ENCODE measurements around the gene KYAT1.
"Not testable (repeated sequence)": the region's sequence is repeated elsewhere in the genome, so short reads cannot be mapped to it uniquely, and the experiment has no call there.

KYAT1 gene

GRCh38 chr9:128887049-128887448, 5.3 kb upstream of the KYAT1 start:
- no peak overlapping the region for H3K27ac ChIP-seq (ENCODE audit: low read depth, low read length)
- H3K36me3 ChIP-seq (ENCODE audit: control insufficient read depth in 5 of 5, insufficient read depth in 5 of 5, low read length in 5 of 5), result peaks cover 0 to 38% (median 28%) of the 10 kb centered on the region in 5 donors

DNA sequence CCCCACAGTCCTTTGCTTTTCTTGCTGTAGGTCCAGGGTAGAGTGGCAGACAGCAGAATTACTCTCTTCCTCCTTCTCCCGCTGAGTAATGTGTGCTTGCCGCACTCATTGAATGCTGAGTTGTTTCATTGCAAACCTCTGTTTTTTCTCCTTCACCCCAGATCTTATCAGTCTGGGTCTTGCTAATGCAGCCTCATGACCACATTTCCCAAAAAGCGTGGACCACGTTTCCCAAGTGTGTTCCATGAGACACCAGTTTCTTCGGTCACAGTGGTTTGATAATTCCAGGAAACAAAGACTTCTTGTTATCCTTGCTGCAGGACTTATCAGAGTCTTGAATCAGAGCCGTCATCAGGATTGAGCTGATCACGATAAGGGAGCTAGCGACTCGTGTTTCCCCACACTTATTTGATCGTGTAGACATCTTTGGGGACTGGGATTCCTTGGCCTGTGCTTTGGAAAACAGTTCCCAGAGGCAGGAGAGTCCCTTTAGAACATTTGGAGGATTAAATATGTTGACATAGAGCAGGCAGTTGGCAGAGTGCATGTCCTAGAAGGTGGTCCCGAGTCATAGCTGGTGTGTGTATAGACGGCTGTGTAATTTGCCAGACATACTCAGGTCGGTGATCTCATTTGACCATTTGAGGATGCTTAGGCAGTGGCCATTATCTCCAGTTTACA, 4.6 kb upstream of the KYAT1 start:
- no peaks in the 10 kb centered on the region for H3K9me3 ChIP-seq (ENCODE audit: control insufficient read depth in 5 of 5, low read length in 5 of 5)
- H3K4me1 ChIP-seq (ENCODE audit: control insufficient read depth in 5 of 5, insufficient read depth in 5 of 5, low read length in 5 of 5), result peaks cover 23 to 75% (median 56%) of the 10 kb centered on the region in 5 donors
- H3K36me3 ChIP-seq (ENCODE audit: control insufficient read depth in 5 of 5, insufficient read depth in 5 of 5, low read length in 5 of 5), result peaks cover 0 to 35% (median 26%) of the 10 kb centered on the region in 5 donors
- H3K27ac ChIP-seq (ENCODE audit: low read depth, low read length), result peak overlapping the region; percentile 17
- no peaks in the 10 kb centered on the region for H3K27me3 ChIP-seq (ENCODE audit: control insufficient read depth in 5 of 5, insufficient read depth in 4 of 5, low read length in 5 of 5)
- H3K4me3 ChIP-seq (ENCODE audit: low read depth in 1 of 5, low read length in 5 of 5), result no peak overlapping the region
- peak overlapping the region in 1 of 5 donors; percentile 16 for H3K9ac ChIP-seq (ENCODE audit: low read length in 5 of 5)

More at GRCh38 chr9:128887049-128887448, 5.3 kb upstream of the KYAT1 start:
- H3K4me3 ChIP-seq (ENCODE audit: low read depth in 1 of 5, low read length in 5 of 5), result no peak overlapping the region
- H3K9me3 ChIP-seq (ENCODE audit: control insufficient read depth in 5 of 5, low read length in 5 of 5), result no peaks in the 10 kb centered on the region
- H3K9ac ChIP-seq (ENCODE audit: low read length in 5 of 5), result no peak overlapping the region
- H3K4me1 ChIP-seq (ENCODE audit: control insufficient read depth in 5 of 5, insufficient read depth in 5 of 5, low read length in 5 of 5), result peaks cover 24 to 80% (median 60%) of the 10 kb centered on the region in 5 donors
- H3K27me3 ChIP-seq (ENCODE audit: control insufficient read depth in 5 of 5, insufficient read depth in 4 of 5, low read length in 5 of 5), result no peaks in the 10 kb centered on the region

- Histone ChIP-seq H3K9ac (ENCODE audit: low read length in 5 of 5) (peak overlapping the region in 1 of 5 donors; percentile 16), H3K27ac (ENCODE audit: low read depth, low read length) (peak overlapping the region; percentile 17), H3K36me3 (ENCODE audit: control insufficient read depth in 5 of 5, insufficient read depth in 5 of 5, low read length in 5 of 5) (peaks cover 0 to 35% (median 26%) of the 10 kb centered on the region in 5 donors), H3K4me1 (ENCODE audit: control insufficient read depth in 5 of 5, insufficient read depth in 5 of 5, low read length in 5 of 5) (peaks cover 23 to 76% (median 58%) of the 10 kb centered on the region in 5 donors), H3K9me3 (ENCODE audit: control insufficient read depth in 5 of 5, low read length in 5 of 5) (no peaks in the 10 kb centered on the region), H3K4me3 (ENCODE audit: low read depth in 1 of 5, low read length in 5 of 5) (no peak overlapping the region), H3K27me3 (ENCODE audit: control insufficient read depth in 5 of 5, insufficient read depth in 4 of 5, low read length in 5 of 5) (no peaks in the 10 kb centered on the region)
These were observed 4.0 kb upstream of the KYAT1 start for GRCh38 chr9:128885798-128886197.

DNA sequence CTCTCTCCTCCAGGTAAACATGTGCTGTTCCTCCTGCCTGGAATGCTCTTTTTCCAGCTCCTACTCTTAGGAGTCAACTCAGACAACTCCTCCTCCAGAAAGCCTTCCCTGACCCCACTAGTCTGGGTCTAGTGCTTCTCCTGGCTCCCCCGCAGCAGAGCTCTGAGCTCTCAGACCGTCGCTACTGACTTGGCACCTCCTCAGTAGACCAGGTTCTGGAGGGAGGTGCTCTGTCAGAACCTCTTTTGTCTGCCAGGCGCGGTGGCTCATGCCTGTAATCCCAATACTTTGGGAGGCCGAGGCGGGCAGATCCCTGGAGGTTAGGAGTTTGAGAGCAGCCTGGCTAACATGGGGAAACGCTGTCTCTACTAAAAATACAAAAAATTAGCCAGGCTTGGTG, 3.6 kb upstream of the KYAT1 start:
- Histone ChIP-seq H3K9me3 (ENCODE audit: control insufficient read depth in 5 of 5, low read length in 5 of 5) (no peaks in the 10 kb centered on the region), H3K27ac (ENCODE audit: low read depth, low read length) (peak overlapping the region; percentile 23), H3K27me3 (ENCODE audit: control insufficient read depth in 5 of 5, insufficient read depth in 4 of 5, low read length in 5 of 5) (no peaks in the 10 kb centered on the region), H3K4me3 (ENCODE audit: low read depth in 1 of 5, low read length in 5 of 5) (no peak overlapping the region), H3K4me1 (ENCODE audit: control insufficient read depth in 5 of 5, insufficient read depth in 5 of 5, low read length in 5 of 5) (peaks cover 23 to 75% (median 58%) of the 10 kb centered on the region in 5 donors), H3K36me3 (ENCODE audit: control insufficient read depth in 5 of 5, insufficient read depth in 5 of 5, low read length in 5 of 5) (peaks cover 0 to 34% (median 22%) of the 10 kb centered on the region in 5 donors), H3K9ac (ENCODE audit: low read length in 5 of 5) (peak overlapping the region in 1 of 5 donors; percentile 30)

- peaks cover 23 to 73% (median 53%) of the 10 kb centered on the region in 5 donors for H3K4me1 ChIP-seq (ENCODE audit: control insufficient read depth in 5 of 5, insufficient read depth in 5 of 5, low read length in 5 of 5)
These were observed 2.4 kb upstream of the KYAT1 start for GRCh38 chr9:128884164-128884563.

DNA sequence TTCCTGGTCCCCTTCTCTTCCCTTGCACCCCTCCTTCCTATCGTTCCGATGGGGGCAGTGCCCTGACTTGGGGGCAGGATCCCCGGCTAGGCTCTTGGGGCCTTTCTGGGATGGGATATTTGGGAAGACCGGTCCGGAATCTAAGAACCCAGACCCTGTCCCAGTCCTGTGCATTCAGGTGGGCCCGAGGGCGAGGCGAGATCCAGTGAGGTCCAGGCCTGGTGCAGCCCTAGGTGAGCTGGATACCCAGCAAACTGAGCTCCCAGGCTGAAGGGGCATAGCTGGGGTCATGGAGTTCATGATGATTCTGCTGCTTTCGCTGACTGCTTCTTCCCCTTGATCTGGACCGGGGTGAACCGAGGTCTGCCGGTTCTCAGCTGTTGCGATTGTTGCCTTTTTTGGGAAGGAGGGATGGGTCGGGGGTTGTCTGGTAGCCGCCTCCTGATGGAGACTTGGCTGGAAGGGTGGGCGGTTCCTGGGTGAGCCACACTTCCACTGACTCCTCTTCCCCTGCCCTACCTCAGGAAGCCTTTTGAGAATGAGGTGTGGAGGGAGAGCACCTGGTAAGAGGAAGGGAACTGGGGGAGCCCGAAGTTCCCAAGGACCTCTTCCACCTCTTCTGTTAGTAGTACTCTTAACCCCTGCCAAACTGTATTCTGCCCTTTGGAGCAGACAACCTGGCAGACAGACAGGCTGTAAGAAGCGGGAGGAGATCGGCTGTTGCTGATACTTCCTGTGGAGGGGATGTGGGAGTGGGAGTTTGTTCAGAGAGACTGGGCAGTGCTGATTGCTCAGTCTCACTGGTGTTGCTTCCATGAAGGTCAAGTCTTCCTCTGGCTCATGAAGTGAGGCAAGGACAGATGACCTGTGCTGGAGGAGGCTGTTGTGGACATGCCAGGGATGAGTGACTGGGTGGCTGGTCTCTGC, 1.2 kb upstream of the KYAT1 start:
- Histone ChIP-seq H3K36me3 (ENCODE audit: control insufficient read depth in 5 of 5, insufficient read depth in 5 of 5, low read length in 5 of 5) (peaks cover 0 to 21% (median 15%) of the 10 kb centered on the region in 5 donors), H3K27me3 (ENCODE audit: control insufficient read depth in 5 of 5, insufficient read depth in 4 of 5, low read length in 5 of 5) (no peaks in the 10 kb centered on the region), H3K4me3 (ENCODE audit: low read depth in 1 of 5, low read length in 5 of 5) (peak overlapping the region; percentile 76 to 94 (median 88)), H3K9me3 (ENCODE audit: control insufficient read depth in 5 of 5, low read length in 5 of 5) (no peaks in the 10 kb centered on the region), H3K4me1 (ENCODE audit: control insufficient read depth in 5 of 5, insufficient read depth in 5 of 5, low read length in 5 of 5) (peaks cover 16 to 67% (median 55%) of the 10 kb centered on the region in 5 donors), H3K9ac (ENCODE audit: low read length in 5 of 5) (peak overlapping the region; percentile 80 to 95 (median 87)), H3K27ac (ENCODE audit: low read depth, low read length) (peak overlapping the region; percentile 84)

More at GRCh38 chr9:128884164-128884563, 2.4 kb upstream of the KYAT1 start:
- no peaks in the 10 kb centered on the region for H3K9me3 ChIP-seq (ENCODE audit: control insufficient read depth in 5 of 5, low read length in 5 of 5)
- H3K27me3 ChIP-seq (ENCODE audit: control insufficient read depth in 5 of 5, insufficient read depth in 4 of 5, low read length in 5 of 5), result no peaks in the 10 kb centered on the region
- peak overlapping the region in 3 of 5 donors; percentile 32 to 39 (median 35) for H3K4me3 ChIP-seq (ENCODE audit: low read depth in 1 of 5, low read length in 5 of 5)
- H3K27ac ChIP-seq (ENCODE audit: low read depth, low read length), result peak overlapping the region; percentile 84
- H3K36me3 ChIP-seq (ENCODE audit: control insufficient read depth in 5 of 5, insufficient read depth in 5 of 5, low read length in 5 of 5), result peaks cover 0 to 30% (median 20%) of the 10 kb centered on the region in 5 donors
- no peak overlapping the region for H3K9ac ChIP-seq (ENCODE audit: low read length in 5 of 5)

DNA sequence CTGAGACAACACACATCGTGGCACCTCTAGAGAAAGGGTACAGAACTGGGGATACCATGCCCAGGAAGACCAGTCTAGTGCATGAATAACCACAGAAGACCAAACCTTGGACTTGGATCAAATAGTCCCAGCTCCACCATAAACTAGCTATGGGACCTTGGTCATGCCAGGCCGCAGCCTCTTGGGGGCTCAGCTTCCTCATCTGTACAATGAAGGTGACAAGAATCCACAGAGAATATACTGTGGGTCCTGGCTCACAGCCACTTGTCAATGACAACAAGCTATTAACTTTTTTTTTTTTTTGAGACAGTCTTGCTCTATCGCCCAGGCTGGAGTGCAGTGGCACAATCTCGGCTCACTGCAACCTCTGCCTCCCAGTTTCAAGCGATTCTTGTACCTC, 3.9 kb downstream of the KYAT1 start:
- Histone ChIP-seq H3K4me3 (ENCODE audit: low read depth in 1 of 5, low read length in 5 of 5) (no peak overlapping the region), H3K27me3 (ENCODE audit: control insufficient read depth in 5 of 5, insufficient read depth in 4 of 5, low read length in 5 of 5) (no peaks in the 10 kb centered on the region), H3K9ac (ENCODE audit: low read length in 5 of 5) (no peak overlapping the region), H3K27ac (ENCODE audit: low read depth, low read length) (no peak overlapping the region), H3K9me3 (ENCODE audit: control insufficient read depth in 5 of 5, low read length in 5 of 5) (no peaks in the 10 kb centered on the region), H3K4me1 (ENCODE audit: control insufficient read depth in 5 of 5, insufficient read depth in 5 of 5, low read length in 5 of 5) (peaks cover 1 to 30% (median 24%) of the 10 kb centered on the region in 5 donors), H3K36me3 (ENCODE audit: control insufficient read depth in 5 of 5, insufficient read depth in 5 of 5, low read length in 5 of 5) (no peaks in the 10 kb centered on the region)

DNA sequence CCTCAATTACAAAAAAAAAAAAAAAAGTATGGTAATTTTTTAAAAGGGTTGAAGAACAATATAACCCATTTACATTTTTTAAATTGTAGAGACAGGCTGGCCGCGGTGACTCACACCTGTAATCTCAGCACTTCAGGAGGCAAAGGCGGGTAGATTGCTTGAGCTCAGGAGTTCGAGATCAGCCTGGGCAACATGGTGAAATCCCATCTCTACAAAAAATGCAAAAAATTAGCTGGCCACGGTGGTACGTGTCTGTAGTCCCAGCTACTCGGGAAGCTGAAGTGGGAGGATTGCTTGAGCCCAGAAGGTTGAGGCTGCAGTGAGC, 10.8 kb downstream of the KYAT1 start:
- H3K9me3 ChIP-seq (ENCODE audit: control insufficient read depth in 5 of 5, low read length in 5 of 5); H3K4me1 ChIP-seq (ENCODE audit: control insufficient read depth in 5 of 5, insufficient read depth in 5 of 5, low read length in 5 of 5); H3K4me3 ChIP-seq (ENCODE audit: low read depth in 1 of 5, low read length in 5 of 5); H3K27me3 ChIP-seq (ENCODE audit: control insufficient read depth in 5 of 5, insufficient read depth in 4 of 5, low read length in 5 of 5); H3K27ac ChIP-seq (ENCODE audit: low read depth, low read length); H3K36me3 ChIP-seq (ENCODE audit: control insufficient read depth in 5 of 5, insufficient read depth in 5 of 5, low read length in 5 of 5); H3K9ac ChIP-seq (ENCODE audit: low read length in 5 of 5): not testable (repeated sequence)

- H3K27me3 ChIP-seq (ENCODE audit: control insufficient read depth in 5 of 5, insufficient read depth in 4 of 5, low read length in 5 of 5), result no peaks in the 10 kb centered on the region
- H3K4me3 ChIP-seq (ENCODE audit: low read depth in 1 of 5, low read length in 5 of 5), result no peak overlapping the region
- no peaks in the 10 kb centered on the region for H3K4me1 ChIP-seq (ENCODE audit: control insufficient read depth in 5 of 5, insufficient read depth in 5 of 5, low read length in 5 of 5)
- no peak overlapping the region for H3K9ac ChIP-seq (ENCODE audit: low read length in 5 of 5)
- no peak overlapping the region for H3K27ac ChIP-seq (ENCODE audit: low read depth, low read length)
- no peaks in the 10 kb centered on the region for H3K36me3 ChIP-seq (ENCODE audit: control insufficient read depth in 5 of 5, insufficient read depth in 5 of 5, low read length in 5 of 5)
- no peaks in the 10 kb centered on the region for H3K9me3 ChIP-seq (ENCODE audit: control insufficient read depth in 5 of 5, low read length in 5 of 5)
These were observed 11.4 kb downstream of the KYAT1 start for GRCh38 chr9:128870128-128870940.
